Midbrain (tissue), 1 donor: ENCODE data around the gene HDAC4.
A peak's percentile ranks its signal among the peaks of the same experiment; 100 is the strongest.

ENCODE experiments used
- DNase-seq: peaks from one replicate; lab custom pipeline; 2025; lab: John Stamatoyannopoulos, UW

Gene HDAC4

GRCh38 chr2:239201531-239201876, 199.3 kb downstream of the HDAC4 start:
- peak; percentile 21 for DNase-seq

DNA sequence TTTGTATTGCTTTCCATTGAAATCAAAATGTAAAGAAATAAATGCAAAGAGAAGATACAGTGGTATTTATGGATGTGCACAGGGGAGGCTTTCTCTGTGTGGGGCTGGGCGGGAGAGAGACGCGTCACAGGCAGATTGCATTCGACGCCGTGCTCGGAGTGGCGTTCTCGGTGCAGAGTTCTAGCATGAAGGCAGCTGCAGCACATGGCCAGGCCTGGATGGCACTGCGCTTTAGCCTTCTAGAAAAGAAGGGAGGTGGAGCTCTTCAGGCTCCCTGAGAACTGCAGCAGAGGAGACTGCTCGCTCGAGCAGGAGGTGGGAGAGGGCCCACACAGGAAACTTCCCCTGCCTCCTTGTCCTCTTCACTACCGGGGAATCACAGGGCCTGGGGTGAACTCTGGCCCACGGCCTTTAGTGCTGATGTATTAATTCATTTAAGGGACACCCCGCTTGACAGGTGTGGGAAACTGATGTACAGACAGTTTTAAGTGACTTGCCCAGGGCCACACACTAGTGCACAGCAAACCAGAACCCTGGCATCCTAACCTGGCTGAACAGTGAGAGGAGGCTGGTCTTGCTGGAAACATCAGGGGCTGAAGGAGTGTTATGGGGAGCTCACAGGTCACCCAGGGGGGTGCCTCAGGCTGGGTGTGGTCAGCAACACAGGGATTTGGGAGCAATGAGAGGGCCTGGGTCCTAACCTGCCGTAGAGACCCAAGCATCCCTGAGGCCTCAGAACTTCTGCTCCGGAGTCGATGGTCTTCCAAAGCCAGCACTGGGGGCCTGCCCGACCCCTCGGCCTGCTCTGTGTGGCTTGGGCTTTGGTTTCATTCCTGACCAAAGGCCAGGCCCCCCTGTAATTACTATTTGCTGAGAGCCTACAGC, 199.9 kb downstream of the HDAC4 start:
- no peak for DNase-seq

GRCh38 chr2:239199041-239199768, 201.6 kb downstream of the HDAC4 start:
- DNase-seq = peak; percentile 32

DNA sequence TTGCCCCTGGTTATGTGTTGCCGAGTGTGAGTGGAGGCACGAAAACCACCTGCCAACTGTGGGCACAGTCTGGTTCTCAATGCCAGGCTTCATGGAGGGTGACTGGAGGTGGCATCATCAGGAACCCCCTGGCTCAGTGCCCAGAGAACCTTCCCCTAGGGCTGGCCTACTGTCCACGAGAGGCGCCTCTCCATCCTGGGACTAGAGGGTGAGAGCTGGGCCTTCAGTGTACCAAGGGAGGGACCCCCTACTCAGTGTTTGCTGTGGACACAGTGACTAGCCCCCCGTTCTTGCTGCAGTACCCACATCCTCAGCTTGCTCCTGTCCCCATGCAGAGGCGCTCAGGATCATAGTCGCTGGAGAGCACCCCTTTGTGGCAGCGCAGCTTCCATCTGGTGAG, 202.6 kb downstream of the HDAC4 start:
- DNase-seq = no peak

DNA sequence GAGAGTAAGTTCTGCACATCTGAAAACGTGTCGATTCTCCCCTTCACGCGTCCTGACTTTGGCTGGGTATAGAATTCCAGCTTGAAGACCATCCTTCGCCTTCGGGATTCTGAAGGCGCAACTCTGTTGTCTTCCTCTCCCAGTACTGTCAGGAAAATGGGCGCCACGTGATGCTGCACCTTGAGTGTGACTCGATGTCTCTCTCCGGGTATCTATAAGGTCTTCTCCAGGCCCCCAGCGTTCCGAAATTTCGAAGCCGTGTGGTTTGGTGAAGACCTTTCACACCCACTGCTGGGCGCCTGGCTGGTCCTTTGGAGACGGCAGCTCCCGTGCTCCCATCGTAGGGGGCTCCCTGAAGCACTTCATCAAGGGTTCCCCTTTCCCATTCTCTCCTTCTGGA, 203.7 kb downstream of the HDAC4 start:
- no peak for DNase-seq

DNA sequence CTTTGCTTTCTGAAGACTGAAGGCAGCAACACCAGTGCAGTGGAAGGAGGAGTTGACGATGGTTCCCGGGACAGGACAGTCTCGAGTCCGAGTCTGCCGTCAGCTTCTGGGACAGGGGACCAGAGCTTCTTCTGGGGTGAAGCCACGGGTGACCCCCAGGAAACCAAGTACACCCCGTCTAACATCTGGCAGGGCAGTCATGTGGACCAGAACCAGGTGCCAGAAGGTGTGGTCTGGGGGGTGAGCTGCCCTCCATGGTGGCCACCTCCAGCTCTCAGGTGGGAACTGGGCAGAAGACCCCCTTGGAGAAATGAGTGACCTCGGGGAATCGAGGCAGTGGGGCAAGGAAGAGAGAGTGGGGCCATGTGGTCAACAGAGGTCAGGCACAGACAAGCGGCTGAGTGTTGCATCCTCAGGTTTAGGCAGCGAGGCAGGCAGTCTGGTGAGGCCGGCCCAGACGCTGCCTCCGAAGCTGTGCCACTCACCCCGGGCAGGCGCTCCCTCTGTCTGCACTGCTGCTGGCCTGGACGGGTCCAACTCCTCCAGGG, 204.3 kb downstream of the HDAC4 start:
- DNase-seq = no peak

GRCh38 chr2:239195992-239196391, 204.8 kb downstream of the HDAC4 start:
- DNase-seq = no peak

DNA sequence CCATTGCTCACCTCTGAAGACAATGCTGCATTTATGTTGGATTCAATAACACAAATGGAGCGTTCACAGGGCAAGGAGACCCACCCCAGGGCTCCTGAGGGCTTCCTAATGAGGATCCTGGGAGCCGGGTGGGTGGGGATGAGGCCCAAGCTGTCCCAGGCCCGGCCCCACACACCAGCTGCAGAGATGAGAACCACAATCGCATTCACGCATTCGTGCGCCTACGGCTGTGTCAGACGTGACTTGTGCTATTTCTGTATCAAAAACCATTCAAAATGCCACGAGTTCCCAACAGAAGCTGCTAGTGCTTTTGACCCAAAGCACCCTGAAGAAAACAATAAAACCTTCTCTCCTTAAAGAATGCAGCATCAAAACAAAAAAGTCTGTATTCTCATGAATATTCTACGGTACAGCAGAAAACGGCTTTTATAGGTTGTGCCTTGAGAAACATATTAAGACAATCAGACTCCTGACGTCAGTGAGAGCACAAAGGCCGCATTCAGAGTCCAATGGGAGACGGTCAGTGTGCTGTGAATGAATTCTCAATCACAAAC, 205.4 kb downstream of the HDAC4 start:
- peak; percentile 86 for DNase-seq

- DNase-seq = no peak
These were observed 206.0 kb downstream of the HDAC4 start for GRCh38 chr2:239194731-239195317.

GRCh38 chr2:239193925-239194677, 206.7 kb downstream of the HDAC4 start:
- DNase-seq = peak; percentile 72

- DNase-seq = peak; percentile 44
These were observed 207.4 kb downstream of the HDAC4 start for GRCh38 chr2:239193401-239193811.

GRCh38 chr2:239192975-239193374, 207.8 kb downstream of the HDAC4 start:
- no peak for DNase-seq

DNA sequence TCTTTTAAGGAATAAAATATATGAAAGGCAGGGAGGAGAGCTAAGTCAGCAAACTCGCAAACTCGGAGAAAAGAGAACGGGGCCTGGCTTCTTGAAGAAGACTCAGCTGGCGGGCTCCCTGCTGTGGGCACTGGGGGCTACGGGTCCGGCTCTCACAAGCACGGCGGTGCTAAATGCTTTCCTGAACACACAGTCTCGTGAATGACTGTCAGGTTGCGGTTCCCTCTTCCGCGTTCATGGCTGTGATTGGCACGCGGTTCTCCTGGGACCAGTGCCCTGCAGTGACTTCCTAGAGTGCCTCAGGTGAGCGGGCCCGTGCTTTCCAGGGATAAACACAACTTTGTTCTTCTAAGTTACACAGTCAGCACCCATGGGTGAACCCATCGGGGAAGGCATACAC, 208.4 kb downstream of the HDAC4 start:
- DNase-seq = no peak

DNA sequence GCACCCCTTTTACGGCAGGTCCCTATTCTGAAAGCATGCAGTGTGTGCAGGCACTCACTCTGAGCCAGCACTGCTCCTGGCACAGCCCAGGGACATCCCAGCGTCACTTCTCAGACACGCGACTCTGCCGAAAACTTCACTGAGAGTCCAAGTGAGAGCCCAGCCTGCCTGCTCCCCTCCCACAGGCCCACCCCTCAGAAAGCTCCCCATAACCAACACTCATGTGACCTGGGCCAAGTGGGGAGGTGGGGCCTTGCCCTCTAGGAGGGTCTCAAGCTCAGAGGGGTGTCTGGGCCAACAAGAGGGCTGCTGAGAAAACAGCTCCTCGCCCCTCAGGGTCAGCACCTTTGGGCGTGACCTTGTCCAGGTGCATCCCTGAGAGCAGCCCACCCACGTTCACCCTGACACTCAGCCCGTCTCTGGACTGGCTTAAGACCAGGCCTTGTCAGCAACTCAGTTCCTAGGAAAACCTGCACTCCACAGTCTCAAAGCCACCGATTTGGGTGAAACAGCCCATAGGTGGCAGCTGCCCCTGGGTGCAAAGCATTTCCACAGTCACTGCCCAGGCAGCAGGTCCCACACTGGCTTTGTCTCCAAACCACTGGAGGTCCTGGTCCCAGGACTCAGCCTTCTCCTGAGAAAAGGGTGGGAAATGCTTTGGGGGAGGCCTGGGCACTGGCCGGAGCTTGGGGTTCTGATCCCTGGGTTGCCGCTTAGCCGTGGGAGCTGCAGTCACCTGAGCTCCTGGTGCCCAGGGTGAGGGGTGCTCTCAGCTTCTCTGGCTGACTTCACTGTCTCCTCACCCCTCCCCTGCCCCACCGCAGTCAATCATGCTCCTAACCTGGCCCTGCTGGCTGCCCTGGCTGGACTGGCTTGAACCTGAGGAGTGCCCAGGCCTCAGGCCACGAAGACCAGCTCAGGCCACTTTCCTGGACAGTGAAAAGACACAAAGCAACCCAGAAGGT, 209.6 kb downstream of the HDAC4 start:
- no peak for DNase-seq

- no peak for DNase-seq
These were observed 210.5 kb downstream of the HDAC4 start for GRCh38 chr2:239190361-239190760.

DNA sequence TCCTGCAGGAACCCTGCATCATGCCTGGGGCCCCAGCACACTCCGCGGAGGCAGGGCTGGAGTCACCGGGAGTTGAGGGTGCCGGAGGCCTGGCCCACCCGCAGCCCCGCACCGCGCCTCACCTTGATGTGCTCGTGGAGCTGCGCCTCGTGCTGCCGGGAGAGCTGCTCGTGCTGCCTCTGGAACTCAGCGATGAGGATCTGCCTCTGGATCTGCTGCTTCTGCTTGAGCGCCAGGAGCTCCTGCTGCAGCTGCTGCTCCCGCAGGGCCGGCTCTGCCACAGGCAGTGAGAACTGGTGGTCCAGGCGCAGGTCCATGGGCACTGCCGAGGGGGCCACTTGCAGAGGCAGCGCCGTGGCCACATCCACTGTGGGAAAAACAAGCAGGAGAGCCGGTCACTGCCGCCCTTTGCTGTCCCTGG, 211.1 kb downstream of the HDAC4 start:
- no peak for DNase-seq

- no peak for DNase-seq
These were observed 212.3 kb downstream of the HDAC4 start for GRCh38 chr2:239188536-239188935.

DNA sequence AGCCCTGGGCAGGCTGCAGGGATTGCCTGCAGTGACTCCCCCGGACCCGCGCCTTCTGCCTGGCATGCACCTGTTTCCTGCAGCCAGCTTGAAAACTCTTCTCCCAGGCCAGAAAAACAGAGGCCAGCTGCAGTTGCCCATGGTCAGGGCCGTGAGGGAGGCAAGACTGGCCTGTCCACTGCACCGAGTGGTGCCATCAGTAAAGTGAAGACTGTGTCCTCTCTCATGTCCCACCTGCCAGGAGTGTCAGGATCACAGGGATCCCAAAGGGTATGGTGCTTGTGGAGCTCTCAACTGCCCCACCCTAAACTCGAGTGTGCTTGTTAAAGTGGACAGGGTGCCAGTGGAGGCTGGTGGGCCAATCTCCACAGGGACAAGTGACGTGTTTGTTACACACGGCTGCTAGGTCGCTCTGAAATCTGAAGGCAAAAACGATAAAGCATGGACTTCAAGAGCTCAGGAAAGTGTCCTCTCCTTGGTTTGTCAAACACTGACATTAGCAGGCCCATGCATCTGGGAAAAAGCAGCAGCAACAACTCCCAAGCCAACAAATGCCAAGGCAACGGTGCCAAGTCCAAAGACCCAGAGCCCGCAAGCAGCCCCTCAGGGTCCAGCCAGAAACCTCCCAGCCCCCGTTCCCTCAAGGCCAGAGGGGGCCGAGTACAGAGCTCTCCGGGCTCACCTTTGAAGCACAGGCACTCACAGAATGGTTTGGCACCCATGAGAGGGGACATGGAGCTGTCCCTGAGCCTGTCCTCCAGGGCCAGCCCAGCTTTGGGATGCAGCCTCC, 213.2 kb downstream of the HDAC4 start:
- DNase-seq = no peak

GRCh38 chr2:239186516-239187357, 214.1 kb downstream of the HDAC4 start:
- no peak for DNase-seq
